Measurements from ENCODE around the gene CCZ1.
"Not testable (repeated sequence)": the region's sequence is repeated elsewhere in the genome, so short reads cannot be mapped to it uniquely, and the experiment has no call there.

CCZ1 gene

DNA sequence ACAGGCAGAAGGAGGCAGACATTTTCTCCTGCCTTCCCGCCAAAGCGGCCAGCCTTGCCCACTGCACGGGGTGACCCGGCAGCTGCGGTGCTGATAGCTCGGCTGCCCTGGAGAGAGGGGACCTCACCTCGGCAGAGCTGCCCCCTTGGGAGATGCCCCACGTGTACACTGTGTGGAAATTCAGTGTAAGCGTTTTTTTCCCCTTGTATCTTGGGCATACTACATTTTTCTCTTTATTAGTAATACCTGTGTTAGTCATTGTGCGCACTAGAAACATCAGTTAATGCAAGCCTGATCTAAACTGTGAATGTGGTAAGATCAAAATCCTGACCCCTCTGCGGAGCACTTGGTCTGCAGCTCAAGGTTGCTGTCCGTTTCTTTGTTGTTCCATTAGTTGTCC, 26.1 kb downstream of the CCZ1 start:
- DNase-seq (ENCODE audit: low read depth); H3K4me3 ChIP-seq (ENCODE audit: low read depth, low read length): not testable (repeated sequence)

DNA sequence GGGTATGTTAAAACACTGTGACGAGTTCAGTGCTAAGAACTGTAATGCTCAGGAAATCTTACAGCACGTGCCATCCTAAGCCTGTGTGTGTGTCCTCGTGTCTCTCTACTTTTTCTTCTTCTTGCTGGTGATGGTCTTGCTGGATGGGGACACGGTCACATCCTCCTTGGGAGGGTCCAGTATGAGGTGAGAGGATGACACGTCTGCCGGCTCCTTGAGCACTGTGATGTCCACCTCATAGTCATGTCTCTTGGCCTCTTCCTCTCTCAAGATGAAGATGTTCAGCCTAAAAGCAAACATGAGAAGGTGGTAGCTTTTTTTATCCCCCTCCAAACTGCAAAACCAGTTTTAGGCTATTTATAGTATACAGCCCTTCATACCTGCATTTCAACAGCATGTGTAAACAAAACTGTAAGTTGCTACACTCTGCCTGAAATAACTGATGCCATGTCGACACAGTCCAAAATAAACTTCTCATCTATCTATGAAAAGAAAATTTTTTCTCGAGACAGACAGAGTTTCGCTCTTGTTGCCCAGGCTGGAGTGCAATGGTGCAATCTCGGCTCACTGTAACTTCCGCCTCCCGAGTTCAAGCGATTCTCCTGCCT, 27.8 kb downstream of the CCZ1 start:
- H3K4me3 ChIP-seq (ENCODE audit: low read depth, low read length); DNase-seq (ENCODE audit: low read depth): not testable (repeated sequence)

DNA sequence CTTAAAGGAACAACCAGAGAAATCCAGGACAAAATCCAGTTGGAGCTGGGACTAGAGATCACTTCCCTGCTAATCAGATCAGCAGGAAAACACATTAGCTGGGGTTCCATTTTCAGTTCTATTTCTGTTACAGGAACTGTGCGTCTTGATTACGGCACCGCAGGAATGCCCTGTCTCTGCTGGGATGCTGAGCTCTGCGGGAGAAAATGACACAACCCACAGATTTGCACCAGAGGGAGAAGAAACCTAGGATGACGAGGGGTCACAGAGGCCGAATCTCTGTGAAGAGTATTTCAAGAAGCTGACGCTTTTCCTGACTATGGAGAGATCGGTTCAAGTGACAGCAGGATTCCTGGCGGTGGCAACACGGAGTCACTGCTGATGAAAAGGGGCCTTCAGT, 31.8 kb downstream of the CCZ1 start:
- DNase-seq (ENCODE audit: low read depth); H3K4me3 ChIP-seq (ENCODE audit: low read depth, low read length): not testable (repeated sequence)

DNA sequence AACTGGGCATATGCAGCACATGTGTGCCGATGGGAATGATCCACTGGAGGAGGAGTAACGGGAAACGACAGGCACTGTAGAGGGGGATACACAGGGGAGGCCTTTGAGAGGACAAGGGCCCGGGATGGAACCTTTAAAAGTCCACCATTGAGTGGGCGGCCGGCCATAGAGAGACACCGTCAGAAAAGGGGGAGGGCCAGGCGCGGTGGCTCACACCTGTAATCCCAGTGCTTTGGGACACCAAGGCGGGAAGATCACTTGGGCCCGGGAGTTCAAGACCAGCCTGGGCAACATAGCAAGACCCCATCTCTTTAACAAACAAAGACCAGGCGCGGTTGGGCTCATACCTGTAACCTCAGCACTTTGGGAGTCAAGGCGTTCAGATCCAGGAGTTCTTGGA, 32.7 kb downstream of the CCZ1 start:
- H3K4me3 ChIP-seq (ENCODE audit: low read depth, low read length); DNase-seq (ENCODE audit: low read depth): not testable (repeated sequence)

DNA sequence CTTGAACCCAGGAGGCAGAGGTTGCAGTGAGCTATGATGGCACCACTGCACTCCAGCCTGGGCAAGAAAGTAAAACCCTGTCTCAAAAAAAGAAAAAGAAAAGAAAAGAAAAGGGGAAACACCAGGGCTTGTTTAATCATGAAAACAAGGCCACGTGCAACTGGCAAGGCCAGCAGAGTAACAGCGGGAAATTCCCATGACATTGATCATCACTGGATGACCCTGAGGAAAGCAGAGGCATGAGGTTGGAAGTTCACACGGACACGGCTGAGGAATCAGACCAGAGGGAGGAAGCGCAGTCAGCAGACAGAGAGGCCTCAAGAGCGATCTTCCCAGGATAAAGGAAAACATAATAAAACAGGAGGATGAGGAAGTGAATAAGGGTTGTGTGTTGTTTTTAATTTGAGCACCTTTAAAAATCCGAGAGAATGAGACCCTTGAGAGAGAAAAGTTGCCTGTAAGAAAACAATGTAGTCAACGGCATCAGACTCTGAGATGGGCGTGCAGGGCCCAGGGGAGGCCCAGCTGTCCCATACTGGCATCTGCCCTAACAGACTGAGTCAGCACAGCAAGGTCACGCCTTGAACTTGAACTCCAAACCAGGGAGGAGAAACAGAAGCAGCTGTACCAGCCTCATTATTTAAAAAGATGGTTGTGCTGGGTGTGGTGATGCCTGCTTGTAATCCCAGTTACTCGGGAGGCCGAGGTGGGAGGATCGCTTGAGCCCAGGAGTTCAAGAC, 33.5 kb downstream of the CCZ1 start:
- H3K4me3 ChIP-seq (ENCODE audit: low read depth, low read length); DNase-seq (ENCODE audit: low read depth): not testable (repeated sequence)

DNA sequence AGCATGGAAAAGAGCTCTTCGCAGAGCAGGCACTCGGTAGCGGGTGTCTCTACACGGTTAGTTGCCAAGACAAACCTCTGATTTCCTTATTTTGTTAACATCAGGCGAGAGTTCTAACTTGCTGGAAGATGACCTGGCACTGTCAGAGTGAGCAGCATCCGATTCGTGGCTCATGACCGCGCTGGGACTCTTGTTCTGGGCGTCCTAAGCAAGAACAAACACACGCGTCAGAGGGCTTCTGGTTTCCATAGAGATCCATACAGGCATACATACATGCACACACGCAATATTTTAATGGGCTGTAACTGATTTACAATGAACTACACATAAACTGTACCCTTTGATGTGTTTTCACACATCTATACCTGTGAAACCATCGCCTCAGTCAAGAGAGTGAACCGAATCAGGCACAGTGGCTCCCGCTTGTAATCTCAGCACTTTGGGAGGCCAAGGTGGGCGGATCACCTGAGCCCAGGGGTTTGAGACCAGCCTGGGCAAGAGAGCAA, 36.5 kb downstream of the CCZ1 start:
- H3K4me3 ChIP-seq (ENCODE audit: low read depth, low read length); DNase-seq (ENCODE audit: low read depth): not testable (repeated sequence)

DNA sequence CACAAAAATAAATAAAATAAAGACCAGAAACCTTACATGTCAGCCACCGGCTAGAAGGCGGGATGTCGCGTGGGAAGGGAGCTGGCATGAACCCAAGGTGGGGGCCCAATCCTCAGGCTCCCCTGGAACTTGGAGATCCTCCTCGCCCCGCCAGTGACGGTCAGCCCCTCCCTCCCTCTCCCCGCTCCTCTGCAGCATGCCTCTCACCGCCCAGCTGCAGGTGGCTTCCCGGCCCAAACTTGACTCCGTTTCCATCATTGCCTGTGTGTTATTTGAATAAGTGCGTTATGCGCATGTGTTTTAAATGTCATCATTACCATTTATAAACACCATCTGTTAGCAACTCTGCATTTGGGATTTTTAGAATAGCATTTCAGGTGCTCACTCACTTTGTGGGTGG, 64.7 kb downstream of the CCZ1 start:
- DNase-seq (ENCODE audit: low read depth): not testable (repeated sequence)

DNA sequence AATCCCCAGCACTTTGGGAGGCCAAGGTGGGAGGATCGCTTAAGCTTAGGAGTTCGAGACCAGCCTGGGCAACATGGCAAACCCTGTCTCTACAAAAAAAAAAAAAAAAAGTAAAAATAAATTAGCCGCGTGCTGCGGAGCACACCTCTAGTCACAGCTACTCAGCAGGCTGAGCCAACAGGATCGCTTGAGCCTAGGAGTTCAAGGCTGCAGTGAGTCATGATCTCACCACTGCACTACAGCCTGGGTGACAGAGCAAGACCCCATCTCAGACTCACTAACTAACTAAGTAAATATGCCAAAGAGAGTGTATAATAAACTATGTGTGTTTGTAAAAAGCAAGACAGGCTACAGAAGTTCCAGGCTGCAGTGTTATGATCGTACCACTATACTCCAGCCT, 65.3 kb downstream of the CCZ1 start:
- H3K4me3 ChIP-seq (ENCODE audit: low read depth, low read length); DNase-seq (ENCODE audit: low read depth): not testable (repeated sequence)

More for the DNA sequence above, 64.7 kb downstream of the CCZ1 start:
- not testable (repeated sequence) for H3K4me3 ChIP-seq (ENCODE audit: low read depth, low read length)

DNA sequence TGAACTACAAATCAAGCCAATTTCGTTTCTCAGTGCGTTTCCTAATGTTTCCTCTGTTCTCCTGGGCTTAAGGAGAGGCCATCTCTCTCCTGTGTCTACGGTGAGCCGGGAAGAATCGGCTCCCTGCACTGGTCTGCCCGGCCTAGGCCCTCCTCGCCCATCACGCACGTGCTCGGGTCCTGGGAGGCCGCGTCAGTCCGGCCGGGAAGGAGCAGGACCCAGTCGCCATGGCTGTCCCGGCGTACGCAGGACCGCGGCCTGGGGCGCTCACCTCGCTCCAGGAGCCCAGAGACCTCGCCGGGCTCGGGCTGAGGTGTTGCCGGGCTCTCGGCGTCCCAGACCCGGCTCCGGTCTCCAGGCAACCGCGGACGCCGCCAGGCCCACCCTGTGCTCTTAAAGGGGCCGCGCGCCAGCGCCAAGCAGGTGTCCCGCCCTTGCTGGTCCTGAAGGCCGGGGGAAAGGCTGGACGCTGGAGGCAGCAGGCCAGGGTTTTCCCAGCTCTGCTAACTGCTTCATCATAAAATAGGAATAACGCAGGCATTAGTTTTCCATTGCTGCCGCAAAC, 71.9 kb downstream of the CCZ1 start, which contains the start of gene RSPH10B:
TSS of gene RSPH10B (minus strand) at position 343 of the 565 bp plus-strand sequence. CDS start 3,573 bp downstream, outside the sequence.
- DNase-seq (ENCODE audit: low read depth); H3K4me3 ChIP-seq (ENCODE audit: low read depth, low read length): not testable (repeated sequence)

DNA sequence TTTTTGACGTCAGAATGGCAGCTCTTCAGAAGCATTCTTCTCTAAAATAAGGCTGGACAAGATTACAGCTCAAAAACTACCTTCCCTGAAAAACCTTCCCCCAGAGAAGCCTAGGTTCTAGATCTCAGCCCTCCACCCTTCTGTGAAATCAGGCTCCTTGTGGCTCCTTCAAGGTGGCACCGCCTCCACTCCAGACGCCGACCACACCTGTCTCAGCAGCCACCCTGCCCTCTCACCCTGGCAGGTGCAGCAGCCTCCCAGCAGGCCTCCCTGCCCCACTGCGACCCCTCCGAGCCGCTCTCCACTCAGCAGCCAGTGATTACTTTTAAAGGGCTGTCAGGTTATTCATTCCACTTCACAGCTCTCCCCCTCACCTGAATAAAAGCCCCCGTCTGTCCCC, 75.0 kb downstream of the CCZ1 start:
- not testable (repeated sequence) for DNase-seq (ENCODE audit: low read depth); H3K4me3 ChIP-seq (ENCODE audit: low read depth, low read length)
